NT2/D1 (cell line): ENCODE data around the gene SCYL3.

Experiments
- SUZ12 ChIP-seq: IDR thresholded peaks from 2 replicates; pipeline ENCODE4 v1.6.1; 2011; ENCODE audit not compliant: insufficient read length, insufficient read depth; ENCODE audit errors: extremely low read depth
- YY1 ChIP-seq: IDR thresholded peaks from 2 replicates; pipeline ENCODE4 v1.6.1; 2011; ENCODE audit not compliant: insufficient read length, insufficient read depth

DNA sequence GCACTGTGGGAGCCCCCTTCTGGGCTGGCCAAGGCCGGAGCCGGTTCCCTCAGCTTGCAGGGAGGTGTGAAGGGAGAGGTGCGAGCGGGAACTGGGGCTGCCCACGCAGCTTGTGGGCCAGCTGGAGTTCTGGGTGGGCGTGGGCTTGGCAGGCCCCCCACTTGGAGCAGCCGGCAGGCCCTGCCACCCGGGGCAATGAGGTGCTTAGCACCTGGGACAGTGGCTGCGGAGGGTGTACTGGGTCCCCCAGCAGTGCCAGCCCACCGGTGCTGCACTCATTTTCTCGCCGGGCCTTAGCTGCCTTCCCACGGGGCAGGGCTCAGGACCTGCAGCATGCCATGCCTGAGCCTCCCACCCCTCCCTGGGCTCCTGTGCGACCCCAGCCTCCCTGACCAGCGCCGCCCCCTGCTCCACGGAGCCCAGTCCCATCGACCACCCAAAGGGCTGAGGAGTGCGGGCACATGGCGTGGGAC lies 11.6 kb downstream of the SCYL3 start:
- TF ChIP-seq SUZ12: no peak
- no peak for TF ChIP-seq YY1
